GM12878 (cell line): ENCODE measurements around the gene NOL4L. TPM values are rescaled to one million over a fixed set of nuclear protein-coding genes. Genes with fewer than 3 reads are reported as not detected.

ENCODE experiments used
- ATAC-seq: fragments of 200-7000 bp; cut with Tn5 transposase; 3 replicates; pipeline ENCODE4 v1.9.1; 2020; ENCODE audit warnings: mild to moderate bottlenecking, moderate library complexity
- BruUV-seq: library from RNA; stranded (reverse); fragments of 400-500 nt; replicated peaks from 2 replicates; lab custom pipeline; 2021; lab: Mats Ljungman, UMichigan
- CTCF ChIA-PET: fragments of 300-600 bp; sonication (Branson Sonifier 250); formaldehyde crosslinking; extraction: SDS; loops from one replicate; lab custom pipeline; 2021; ENCODE audit warnings: inconsistent platforms; lab: Yijun Ruan, JAX
- POLR2A ChIA-PET: fragments of 350-600 bp; formaldehyde crosslinking; extraction: SDS; loops from one replicate; lab custom pipeline; 2021; ENCODE audit warnings: inconsistent platforms; lab: Charles Lee
- RAD21 ChIA-PET: fragments of 300-600 bp; sonication (Branson Sonifier 250); formaldehyde crosslinking; loops from one replicate; lab custom pipeline; 2023; ENCODE audit warnings: antibody characterized with exemption; ENCODE audit not compliant: unreplicated experiment; lab: Charles Lee
- SMC1A ChIA-PET: fragments of 300-600 bp; sonication (Branson Sonifier 250); formaldehyde crosslinking; loops from one replicate; lab custom pipeline; 2023; ENCODE audit not compliant: unreplicated experiment, uncharacterized antibody; lab: Charles Lee
- DNase-seq: peaks from one replicate; pipeline ENCODE4 v3.0.0-alpha.2; 2011; ENCODE audit warnings: low read depth, low spot score
- FAIRE-seq: peaks from 3 replicates; lab custom pipeline; 2011; peaks lifted over from hg19 to GRCh38; lab: Jason Lieb, UNC
- H2AFZ ChIP-seq: 2 replicates; pipeline ENCODE4 v1.6.0; 2011; ENCODE audit warnings: low read depth, low read length, control low read depth; ENCODE audit not compliant: control insufficient read depth
- H3K27ac ChIP-seq: 2 replicates; pipeline ENCODE4 v1.5.1; 2011; ENCODE audit warnings: control low read depth; ENCODE audit not compliant: control insufficient read depth, insufficient read depth
- H3K27me3 ChIP-seq, 2 experiments: replicated peaks in 1 of 2; 2 replicates each; pipeline versions ENCODE4 v1.6.0 to v1.6.1; 2011; ENCODE audit warnings: low read length in 1 of 2; ENCODE audit not compliant: control insufficient read depth in 2 of 2, insufficient read depth in 2 of 2
- H3K36me3 ChIP-seq, 2 experiments: 2 replicates each; pipeline ENCODE4 v1.5.1; 2011; ENCODE audit warnings: low read length in 1 of 2; ENCODE audit not compliant: control insufficient read depth in 2 of 2, insufficient read depth in 2 of 2
- H3K4me1 ChIP-seq: 2 replicates; pipeline ENCODE4 v1.6.1; 2011; ENCODE audit warnings: mild to moderate bottlenecking, low read length, moderate library complexity, mixed read lengths; ENCODE audit not compliant: control insufficient read depth, insufficient read depth
- H3K4me2 ChIP-seq: 2 replicates; pipeline ENCODE4 v1.6.0; 2011; ENCODE audit warnings: control low read depth; ENCODE audit not compliant: control insufficient read depth, insufficient read depth
- H3K4me3 ChIP-seq: fragments of 200-600 bp; sonication (generic); 2 replicates; pipeline ENCODE4 v1.5.1; 2016
- H3K79me2 ChIP-seq: 2 replicates; pipeline ENCODE4 v1.6.0; 2011; ENCODE audit warnings: low read length; ENCODE audit not compliant: control insufficient read depth, insufficient read depth
- H3K9ac ChIP-seq: 2 replicates; pipeline ENCODE4 v1.8.0; 2011; ENCODE audit warnings: low read length, control low read depth, mixed read lengths; ENCODE audit not compliant: control insufficient read depth, insufficient read depth
- H3K9me3 ChIP-seq: replicated peaks from 3 replicates; pipeline ENCODE4 v1.5.1; 2011; ENCODE audit warnings: mild to moderate bottlenecking, low read length; ENCODE audit not compliant: control insufficient read depth, insufficient read depth
- H4K20me1 ChIP-seq: 2 replicates; pipeline ENCODE4 v1.6.0; 2011; ENCODE audit not compliant: control insufficient read depth, insufficient read depth
- ATF2 ChIP-seq: IDR thresholded peaks from 2 replicates; pipeline ENCODE4 v1.6.1; 2012; ENCODE audit warnings: low read length, inconsistent platforms
- CBX5 ChIP-seq: sonication (generic); IDR thresholded peaks from 2 replicates; pipeline ENCODE4 v1.6.1; 2016; ENCODE audit warnings: low read depth, moderate library complexity, mild to moderate bottlenecking, inconsistent platforms
- CREB1 ChIP-seq: IDR thresholded peaks from 2 replicates; pipeline ENCODE4 v1.6.1; 2012; ENCODE audit warnings: low read depth, mild to moderate bottlenecking, inconsistent platforms
- KAT2A ChIP-seq: conservative IDR thresholded peaks from 2 replicates; pipeline ENCODE4 v1.6.1; 2011; ENCODE audit warnings: low read depth, low read length; ENCODE audit not compliant: control insufficient read depth
- KDM1A ChIP-seq: fragments of 200-600 bp; sonication (generic); IDR thresholded peaks from 2 replicates; pipeline ENCODE4 v1.6.1; 2016; ENCODE audit warnings: borderline replicate concordance
- NKRF ChIP-seq: fragments of 450-650 bp; conservative IDR thresholded peaks from 2 replicates; pipeline ENCODE4 v1.6.1; 2017; ENCODE audit warnings: mild to moderate bottlenecking, moderate library complexity
- POLR2AphosphoS2 ChIP-seq: IDR thresholded peaks from 2 replicates; pipeline ENCODE4 v1.6.1; 2011; ENCODE audit warnings: low read depth, mild to moderate bottlenecking, low read length, improper control_type of control experiment, moderate library complexity
- POU2F2 ChIP-seq: IDR thresholded peaks from 3 replicates; pipeline ENCODE4 v1.6.1; 2011; ENCODE audit warnings: low read depth, mild to moderate bottlenecking, low read length, borderline replicate concordance
- SMARCA5 ChIP-seq: fragments of 450-650 bp; IDR thresholded peaks from 2 replicates; pipeline ENCODE4 v1.6.1; 2017; ENCODE audit warnings: mild to moderate bottlenecking
- SUZ12 ChIP-seq: fragments of 200-600 bp; sonication (generic); IDR thresholded peaks from one replicate; pipeline ENCODE4 v1.6.1; 2018; ENCODE audit warnings: antibody characterized with exemption, mild to moderate bottlenecking; ENCODE audit not compliant: unreplicated experiment
- TARDBP ChIP-seq: IDR thresholded peaks from 2 replicates; pipeline ENCODE4 v1.6.1; 2016; ENCODE audit warnings: borderline replicate concordance
- USF1 ChIP-seq: IDR thresholded peaks from 2 replicates; pipeline ENCODE4 v1.6.1; 2011; ENCODE audit warnings: borderline replicate concordance, low read depth, mild to moderate bottlenecking, moderate library complexity, mixed read lengths, low read length; ENCODE audit not compliant: insufficient read depth; ENCODE audit errors: extremely low read length
- ZNF592 ChIP-seq: fragments of 450-650 bp; IDR thresholded peaks from 2 replicates; pipeline ENCODE4 v1.6.1; 2017; ENCODE audit warnings: mild to moderate bottlenecking, moderate library complexity
- WGBS: methylation state at CpG from one replicate; pipeline ENCODE4 v1.1.6; 2016; ENCODE audit warnings: low lambda C conversion rate; ENCODE audit not compliant: insufficient replicate concordance, insufficient coverage; ENCODE audit errors: missing lambda C conversion rate; 5-methylcytosine and 5-hydroxymethylcytosine counted together
- in situ Hi-C: fragments of 300-500 bp; cut with MboI; formaldehyde crosslinking; loops from 9 replicates; pipeline ENCODE4 v1.14.3; 2018; ENCODE audit warnings: mixed read lengths
- intact Hi-C: fragments of 100-400 bp; cut with micrococcal nuclease; formaldehyde crosslinking; loops from one replicate; pipeline ENCODE4 v1.14.2; 2022; ENCODE audit not compliant: unreplicated experiment
- polyA plus RNA-seq, 11 experiments: library from polyadenylated mRNA; depleted of rRNA in 4 of 11; unstranded in 6 of 11; stranded (reverse) in 5 of 11; fragments of >200 nt; fragmentation: Nextera tagmentation in 4 of 11; fragmentation: Illumina TruSeq in 1 of 11; extraction: Ambion mirVana in 4 of 11; extraction: Trizol in 1 of 11; gene quantifications; 1 replicate in 1 of 11; 2 replicates in 10 of 11; pipeline versions ENCODE4 v1.2.1 to v1.2.3, GENCODE V29; 2011 to 2016; ENCODE audit warnings: inconsistent platforms in 2 of 11, missing spikeins in 2 of 11, low read depth in 1 of 11
- total RNA-seq, 4 experiments: library from RNA; depleted of rRNA in 3 of 4; stranded (reverse); fragments of >200 nt in 3 of 4; fragmentation: Illumina TruSeq in 1 of 4; extraction: Trizol in 1 of 4; gene quantifications; 2 replicates each; pipeline versions ENCODE4 v1.2.1 to v1.2.3, GENCODE V29; 2013 to 2021

The NOL4L gene
- total and polyA plus RNA-seq, 10 of the 15 experiments (the other 5 are each of a cell fraction or from before 2014, with no cell fraction given) = 2.3 to 24.0 (median 8.0) TPM

GRCh38 chr20:32564440-32564839 is 20.7 kb downstream of the NOL4L start:
- Histone ChIP-seq H3K4me3 (no peak overlapping the region), H3K79me2 (no peaks in the 10 kb centered on the region; the same call in 1 of the 2 replicates), H3K27me3 (no peaks in the 10 kb centered on the region), H3K27ac (no peak overlapping the region), H3K9ac (no peak overlapping the region), H3K4me2 (no peak overlapping the region), H2AFZ (no peak overlapping the region), H3K4me1 (no peaks in the 10 kb centered on the region), H3K36me3 (no peaks in the 10 kb centered on the region), H3K9me3 (no peaks in the 10 kb centered on the region), H4K20me1 (no peaks in the 10 kb centered on the region)
- ChIA-PET RAD21 (interaction anchor here (1.2 kb wide), 1 partner anchor 42 kb away, joined by 4 read pairs; no protein-coding TSS in a partner anchor), CTCF (interaction anchor here (0.9 to 1.1 kb wide), 2 partner anchors 9 to 80 kb away, joined by 3 read pairs; no protein-coding TSS in a partner anchor), SMC1A (interaction anchor here (1.2 kb wide), 1 partner anchor 9 kb away, joined by 3 read pairs; no protein-coding TSS in a partner anchor), POLR2A (no interaction called here)
- WGBS = 20% methylated on average over 6 of the region's 6 CpGs
- intact Hi-C loops = no loop called here
- no TSS peak for BruUV-seq
- no peak for FAIRE-seq
- no peak for ATAC-seq
- DNase-seq = no peak
- in situ Hi-C loops = no loop called here
- TF ChIP-seq TARDBP = no peak
- TF ChIP-seq SUZ12 = no peak
- TF ChIP-seq POU2F2 = no peak
- TF ChIP-seq SMARCA5 = no peak
- TF ChIP-seq USF1 = no peak
- no peak for TF ChIP-seq ZNF592
- no peak for TF ChIP-seq NKRF
- TF ChIP-seq CBX5 = no peak
- TF ChIP-seq POLR2AphosphoS2 = no peak
- no peak for TF ChIP-seq CREB1
- no peak for TF ChIP-seq KDM1A
- no peak for TF ChIP-seq ATF2
- TF ChIP-seq KAT2A = no peak
